Measurements from ENCODE around the gene PCDHA5.
"Not testable (repeated sequence)": the region's sequence is repeated elsewhere in the genome, so short reads cannot be mapped to it uniquely, and the experiment has no call there.

The PCDHA5 gene

DNA sequence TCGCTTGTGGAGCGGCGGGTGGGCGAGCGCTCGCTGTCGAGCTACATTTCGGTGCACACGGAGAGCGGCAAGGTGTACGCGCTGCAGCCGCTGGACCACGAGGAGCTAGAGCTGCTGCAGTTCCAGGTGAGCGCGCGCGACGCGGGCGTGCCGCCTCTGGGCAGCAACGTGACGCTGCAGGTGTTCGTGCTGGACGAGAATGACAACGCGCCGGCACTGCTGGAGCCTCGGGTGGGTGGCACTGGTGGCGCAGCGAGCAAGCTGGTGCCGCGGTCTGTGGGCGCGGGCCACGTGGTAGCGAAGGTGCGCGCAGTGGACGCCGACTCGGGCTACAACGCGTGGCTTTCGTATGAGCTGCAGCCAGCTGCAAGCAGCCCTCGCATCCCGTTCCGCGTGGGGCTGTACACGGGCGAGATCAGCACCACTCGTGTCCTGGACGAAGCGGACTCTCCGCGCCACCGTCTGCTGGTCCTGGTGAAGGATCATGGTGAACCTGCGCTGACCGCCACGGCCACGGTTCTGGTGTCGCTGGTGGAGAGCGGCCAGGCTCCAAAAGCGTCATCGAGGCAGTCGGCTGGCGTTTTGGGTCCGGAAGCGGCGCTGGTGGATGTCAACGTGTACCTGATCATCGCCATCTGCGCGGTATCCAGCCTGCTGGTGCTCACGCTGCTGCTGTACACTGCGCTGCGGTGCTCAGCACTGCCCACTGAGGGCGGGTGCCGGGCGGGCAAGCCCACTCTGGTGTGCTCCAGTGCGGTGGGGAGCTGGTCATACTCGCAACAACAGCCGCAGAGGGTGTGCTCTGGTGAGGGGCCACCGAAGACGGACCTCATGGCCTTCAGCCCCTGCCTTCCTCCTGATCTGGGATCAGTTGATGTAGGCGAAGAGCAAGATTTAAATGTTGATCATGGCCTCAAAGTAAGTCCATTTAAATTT lies 21.7 kb downstream of the PCDHA5 start:
- Histone ChIP-seq H3K4me3 (ENCODE audit: low read length) (no peak overlapping the region), H3K27me3 (ENCODE audit: control insufficient read depth, insufficient read depth, low read length) (no peaks in the 10 kb centered on the region), H3K4me1 (ENCODE audit: control insufficient read depth, insufficient read depth, low read length) (0 out of 2 replicates have a peak, but pooled peaks cover 2% of the 10 kb centered on the region), H3K27ac (ENCODE audit: low read length) (no peak overlapping the region), H3K9me3 (ENCODE audit: control insufficient read depth, insufficient read depth, low read length) (no peaks in the 10 kb centered on the region), H3K36me3 (ENCODE audit: control insufficient read depth, insufficient read depth, low read length) (no peaks in the 10 kb centered on the region)
- no peak for DNase-seq (ENCODE audit: low read depth, low spot score)
- no CpG with 5 or more reads among the region's 87 CpGs for WGBS (ENCODE audit: insufficient coverage, insufficient read length)

DNA sequence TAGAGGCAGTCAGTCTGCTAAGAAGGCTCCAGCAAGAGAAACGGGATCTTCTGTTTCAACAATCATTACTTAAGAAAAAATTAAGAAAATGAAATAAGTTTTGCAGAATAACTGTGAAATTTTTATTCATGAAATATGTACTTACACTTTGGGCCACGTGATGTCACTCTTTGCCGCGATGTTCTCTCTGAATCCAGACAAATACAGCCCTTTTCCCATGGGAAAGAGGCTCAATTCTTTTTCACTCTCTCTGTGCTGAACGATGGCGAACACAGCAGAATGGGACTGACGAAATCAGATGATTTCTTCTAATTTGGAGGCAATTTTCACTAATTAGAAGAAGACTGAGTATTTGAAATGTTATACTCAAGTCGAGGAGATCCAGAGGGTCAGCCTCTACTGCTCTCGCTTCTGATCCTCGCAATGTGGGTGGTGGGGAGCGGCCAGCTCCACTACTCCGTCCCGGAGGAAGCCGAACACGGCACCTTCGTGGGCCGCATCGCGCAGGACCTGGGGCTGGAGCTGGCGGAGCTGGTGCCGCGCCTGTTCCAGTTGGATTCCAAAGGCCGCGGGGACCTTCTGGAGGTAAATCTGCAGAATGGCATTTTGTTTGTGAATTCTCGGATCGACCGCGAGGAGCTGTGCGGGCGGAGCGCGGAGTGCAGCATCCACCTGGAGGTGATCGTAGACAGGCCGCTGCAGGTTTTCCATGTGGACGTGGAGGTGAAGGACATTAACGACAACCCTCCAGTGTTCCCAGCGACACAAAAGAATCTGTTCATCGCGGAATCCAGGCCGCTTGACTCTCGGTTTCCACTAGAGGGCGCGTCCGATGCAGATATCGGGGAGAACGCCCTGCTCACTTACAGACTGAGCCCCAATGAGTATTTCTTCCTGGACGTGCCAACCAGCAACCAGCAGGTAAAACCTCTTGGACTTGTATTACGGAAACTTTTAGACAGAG lies 27.0 kb downstream of the PCDHA5 start, which contains the start of gene PCDHA9:
PCDHA9 (plus strand) TSS at position 244 of the 964 bp plus-strand sequence; CDS start at position 358, 114 bp downstream.
- DNase-seq (ENCODE audit: low read depth, low spot score); H3K36me3 ChIP-seq (ENCODE audit: control insufficient read depth, insufficient read depth, low read length): not testable (repeated sequence)
- WGBS (ENCODE audit: insufficient coverage, insufficient read length), result no CpG with 5 or more reads among the region's 48 CpGs

DNA sequence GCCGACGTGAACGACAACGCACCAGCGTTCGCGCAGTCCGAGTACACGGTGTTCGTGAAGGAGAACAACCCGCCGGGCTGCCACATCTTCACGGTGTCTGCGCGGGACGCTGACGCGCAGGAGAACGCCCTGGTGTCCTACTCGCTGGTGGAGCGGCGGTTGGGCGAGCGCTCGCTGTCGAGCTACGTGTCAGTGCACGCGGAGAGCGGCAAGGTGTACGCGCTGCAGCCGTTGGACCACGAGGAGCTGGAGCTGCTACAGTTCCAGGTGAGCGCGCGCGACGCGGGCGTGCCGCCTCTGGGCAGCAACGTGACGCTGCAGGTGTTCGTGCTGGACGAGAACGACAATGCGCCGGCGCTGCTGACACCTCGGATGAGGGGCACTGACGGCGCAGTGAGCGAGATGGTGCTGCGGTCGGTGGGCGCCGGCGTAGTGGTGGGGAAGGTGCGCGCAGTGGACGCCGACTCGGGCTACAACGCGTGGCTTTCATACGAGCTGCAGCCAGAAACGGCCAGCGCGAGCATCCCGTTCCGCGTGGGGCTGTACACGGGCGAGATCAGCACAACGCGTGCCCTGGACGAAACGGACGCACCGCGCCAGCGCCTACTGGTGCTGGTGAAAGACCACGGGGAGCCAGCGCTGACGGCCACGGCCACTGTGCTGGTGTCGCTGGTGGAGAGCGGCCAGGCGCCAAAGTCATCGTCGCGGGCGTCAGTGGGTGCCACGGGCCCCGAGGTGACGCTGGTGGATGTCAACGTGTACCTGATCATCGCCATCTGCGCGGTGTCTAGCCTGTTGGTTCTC lies 28.6 kb downstream of the PCDHA5 start:
- not testable (repeated sequence) for H3K4me1 ChIP-seq (ENCODE audit: control insufficient read depth, insufficient read depth, low read length); H3K4me3 ChIP-seq (ENCODE audit: low read length); H3K36me3 ChIP-seq (ENCODE audit: control insufficient read depth, insufficient read depth, low read length); DNase-seq (ENCODE audit: low read depth, low spot score); H3K9me3 ChIP-seq (ENCODE audit: control insufficient read depth, insufficient read depth, low read length); H3K27ac ChIP-seq (ENCODE audit: low read length); H3K27me3 ChIP-seq (ENCODE audit: control insufficient read depth, insufficient read depth, low read length)
- no CpG with 5 or more reads among the region's 101 CpGs for WGBS (ENCODE audit: insufficient coverage, insufficient read length)

More for the DNA sequence above, 27.0 kb downstream of the PCDHA5 start, which contains the start of gene PCDHA9:
- not testable (repeated sequence) for H3K4me3 ChIP-seq (ENCODE audit: low read length); H3K27me3 ChIP-seq (ENCODE audit: control insufficient read depth, insufficient read depth, low read length); H3K27ac ChIP-seq (ENCODE audit: low read length); H3K9me3 ChIP-seq (ENCODE audit: control insufficient read depth, insufficient read depth, low read length); H3K4me1 ChIP-seq (ENCODE audit: control insufficient read depth, insufficient read depth, low read length)

DNA sequence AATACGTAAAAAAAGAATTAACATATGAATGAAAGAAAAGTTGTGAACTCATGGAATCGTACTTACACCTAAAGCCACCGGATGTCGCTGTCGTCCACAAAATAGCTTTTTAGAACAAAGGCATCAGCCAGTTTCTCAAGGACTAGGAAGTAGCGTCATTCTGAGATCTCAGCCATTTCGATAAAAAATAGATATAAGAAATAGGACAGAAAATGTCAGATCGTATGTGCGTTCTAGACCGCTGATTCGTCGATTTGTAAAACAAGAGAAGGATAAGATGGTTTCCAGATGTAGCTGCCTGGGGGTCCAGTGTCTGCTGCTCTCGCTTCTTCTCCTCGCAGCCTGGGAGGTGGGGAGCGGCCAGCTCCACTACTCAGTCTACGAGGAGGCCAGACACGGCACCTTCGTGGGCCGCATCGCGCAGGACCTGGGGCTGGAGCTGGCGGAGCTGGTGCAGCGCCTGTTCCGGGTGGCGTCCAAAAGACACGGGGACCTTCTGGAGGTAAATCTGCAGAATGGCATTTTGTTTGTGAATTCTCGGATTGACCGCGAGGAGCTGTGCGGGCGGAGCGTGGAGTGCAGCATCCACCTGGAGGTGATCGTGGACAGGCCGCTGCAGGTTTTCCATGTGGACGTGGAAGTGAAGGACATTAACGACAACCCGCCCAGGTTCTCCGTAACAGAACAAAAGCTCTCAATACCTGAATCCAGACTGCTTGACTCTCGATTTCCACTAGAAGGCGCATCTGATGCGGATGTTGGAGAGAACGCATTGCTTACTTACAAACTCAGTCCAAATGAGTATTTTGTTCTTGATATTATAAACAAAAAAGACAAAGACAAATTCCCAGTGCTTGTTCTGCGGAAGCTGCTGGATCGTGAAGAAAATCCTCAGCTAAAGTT lies 34.6 kb downstream of the PCDHA5 start, which contains the start of gene PCDHA10:
PCDHA10 (plus strand) TSS at position 126 of the 903 bp plus-strand sequence; CDS start at position 278, 152 bp downstream.
- peaks cover 1% of the 10 kb centered on the region; the same call in 1 of the 2 replicates for H3K4me1 ChIP-seq (ENCODE audit: control insufficient read depth, insufficient read depth, low read length)
- no CpG with 5 or more reads among the region's 44 CpGs for WGBS (ENCODE audit: insufficient coverage, insufficient read length)
- peaks cover 4% of the 10 kb centered on the region; the same call in 1 of the 2 replicates for H3K36me3 ChIP-seq (ENCODE audit: control insufficient read depth, insufficient read depth, low read length)
- no peak within 1 kb of the TSS for H3K27ac ChIP-seq (ENCODE audit: low read length)
- H3K27me3 ChIP-seq (ENCODE audit: control insufficient read depth, insufficient read depth, low read length), result no peaks in the 10 kb centered on the region
- peak within 1 kb of the TSS; percentile 65; the same call in 1 of the 2 replicates for H3K4me3 ChIP-seq (ENCODE audit: low read length)
- no peaks in the 10 kb centered on the region for H3K9me3 ChIP-seq (ENCODE audit: control insufficient read depth, insufficient read depth, low read length)
- DNase-seq (ENCODE audit: low read depth, low spot score), result no peak

DNA sequence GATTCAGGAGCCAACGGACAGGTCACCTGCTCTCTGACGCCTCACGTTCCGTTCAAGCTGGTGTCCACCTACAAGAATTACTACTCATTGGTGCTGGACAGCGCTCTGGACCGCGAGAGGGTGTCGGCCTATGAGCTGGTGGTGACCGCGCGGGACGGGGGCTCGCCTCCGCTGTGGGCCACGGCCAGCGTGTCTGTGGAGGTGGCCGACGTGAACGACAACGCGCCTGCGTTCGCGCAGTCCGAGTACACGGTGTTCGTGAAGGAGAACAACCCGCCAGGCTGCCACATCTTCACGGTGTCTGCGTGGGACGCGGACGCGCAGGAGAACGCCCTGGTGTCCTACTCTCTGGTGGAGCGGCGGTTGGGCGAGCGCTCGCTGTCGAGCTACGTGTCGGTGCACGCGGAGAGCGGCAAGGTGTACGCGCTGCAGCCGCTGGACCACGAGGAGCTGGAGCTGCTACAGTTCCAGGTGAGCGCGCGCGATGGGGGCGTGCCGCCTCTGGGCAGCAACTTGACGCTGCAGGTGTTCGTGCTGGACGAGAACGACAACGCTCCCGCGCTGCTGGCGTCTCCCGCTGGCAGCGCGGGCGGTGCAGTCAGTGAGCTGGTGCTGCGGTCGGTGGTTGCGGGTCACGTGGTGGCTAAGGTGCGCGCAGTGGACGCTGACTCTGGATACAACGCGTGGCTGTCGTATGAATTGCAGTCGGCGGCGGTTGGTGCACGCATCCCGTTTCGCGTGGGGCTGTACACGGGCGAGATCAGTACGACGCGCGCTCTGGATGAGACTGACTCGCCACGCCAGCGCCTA lies 36.0 kb downstream of the PCDHA5 start:
- WGBS (ENCODE audit: insufficient coverage, insufficient read length), result no CpG with 5 or more reads among the region's 94 CpGs
- Histone ChIP-seq H3K4me3 (ENCODE audit: low read length) (no peak overlapping the region), H3K27me3 (ENCODE audit: control insufficient read depth, insufficient read depth, low read length) (no peaks in the 10 kb centered on the region), H3K27ac (ENCODE audit: low read length) (no peak overlapping the region), H3K36me3 (ENCODE audit: control insufficient read depth, insufficient read depth, low read length) (peaks cover 4% of the 10 kb centered on the region; the same call in 1 of the 2 replicates), H3K4me1 (ENCODE audit: control insufficient read depth, insufficient read depth, low read length) (peaks cover 1% of the 10 kb centered on the region; the same call in 1 of the 2 replicates), H3K9me3 (ENCODE audit: control insufficient read depth, insufficient read depth, low read length) (no peaks in the 10 kb centered on the region)
- no peak for DNase-seq (ENCODE audit: low read depth, low spot score)

DNA sequence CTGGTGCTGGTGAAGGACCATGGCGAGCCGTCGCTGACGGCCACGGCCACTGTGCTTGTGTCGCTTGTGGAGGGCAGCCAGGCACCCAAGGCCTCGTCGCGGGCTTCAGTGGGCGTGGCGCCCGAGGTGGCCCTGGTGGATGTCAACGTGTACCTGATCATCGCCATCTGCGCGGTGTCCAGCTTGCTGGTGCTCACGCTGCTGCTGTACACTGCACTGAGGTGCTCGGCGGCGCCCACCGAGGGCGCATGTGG lies 36.5 kb downstream of the PCDHA5 start:
- no peak for DNase-seq (ENCODE audit: low read depth, low spot score)
- H3K9me3 ChIP-seq (ENCODE audit: control insufficient read depth, insufficient read depth, low read length), result no peaks in the 10 kb centered on the region
- no peak overlapping the region for H3K4me3 ChIP-seq (ENCODE audit: low read length)
- no peak overlapping the region for H3K27ac ChIP-seq (ENCODE audit: low read length)
- no peaks in the 10 kb centered on the region for H3K27me3 ChIP-seq (ENCODE audit: control insufficient read depth, insufficient read depth, low read length)
- peaks cover 1% of the 10 kb centered on the region; the same call in 1 of the 2 replicates for H3K4me1 ChIP-seq (ENCODE audit: control insufficient read depth, insufficient read depth, low read length)
- H3K36me3 ChIP-seq (ENCODE audit: control insufficient read depth, insufficient read depth, low read length), result peaks cover 10% of the 10 kb centered on the region; the same call in 1 of the 2 replicates
- WGBS (ENCODE audit: insufficient coverage, insufficient read length), result no CpG with 5 or more reads among the region's 22 CpGs

DNA sequence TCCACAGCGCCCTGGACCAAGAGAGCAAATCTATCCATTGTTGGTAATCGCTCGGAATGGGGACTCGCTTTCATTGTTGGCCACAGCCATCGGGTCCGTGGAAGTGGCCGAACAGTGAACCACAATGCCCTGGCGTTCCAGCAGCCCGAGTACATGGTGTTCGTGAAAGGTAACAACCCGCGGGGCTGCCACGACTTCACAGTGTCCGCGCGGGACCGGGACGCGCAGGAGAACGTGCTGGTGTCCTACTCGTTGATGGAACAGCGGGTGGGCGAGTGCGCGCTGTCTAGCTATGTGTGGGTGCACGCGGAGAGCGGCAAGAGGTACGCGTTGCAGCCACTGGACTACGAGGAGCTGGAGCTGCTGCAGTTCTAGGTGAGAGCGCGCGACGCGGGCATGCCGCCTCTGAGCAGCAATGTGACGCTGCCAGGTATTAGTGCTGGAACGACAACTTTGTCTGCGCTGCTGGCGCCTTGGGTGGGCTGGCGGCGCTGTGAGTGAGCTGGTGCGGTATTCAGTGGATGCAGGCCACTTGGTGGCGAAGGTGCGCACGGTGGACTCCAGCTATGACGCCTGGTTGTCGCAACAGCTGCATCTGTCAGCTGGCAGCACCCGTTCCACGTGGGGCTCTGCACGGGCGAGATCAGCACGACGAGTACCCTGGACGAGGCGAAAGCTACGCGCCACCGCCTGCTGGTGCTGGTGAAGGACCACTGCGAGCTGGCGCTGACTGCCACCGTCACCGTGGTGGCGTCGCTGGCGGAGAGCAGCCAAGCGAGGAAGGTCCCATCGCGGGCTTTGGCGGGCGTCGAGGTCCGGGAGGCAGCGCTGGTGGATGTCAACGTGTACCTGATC lies 41.3 kb downstream of the PCDHA5 start:
- no peaks in the 10 kb centered on the region for H3K9me3 ChIP-seq (ENCODE audit: control insufficient read depth, insufficient read depth, low read length)
- no CpG with 5 or more reads among the region's 76 CpGs for WGBS (ENCODE audit: insufficient coverage, insufficient read length)
- peaks cover 1% of the 10 kb centered on the region; the same call in 1 of the 2 replicates for H3K4me1 ChIP-seq (ENCODE audit: control insufficient read depth, insufficient read depth, low read length)
- no peak overlapping the region for H3K4me3 ChIP-seq (ENCODE audit: low read length)
- H3K27ac ChIP-seq (ENCODE audit: low read length), result no peak overlapping the region
- H3K36me3 ChIP-seq (ENCODE audit: control insufficient read depth, insufficient read depth, low read length), result peaks cover 8% of the 10 kb centered on the region; the same call in 1 of the 2 replicates
- DNase-seq (ENCODE audit: low read depth, low spot score), result no peak
- no peaks in the 10 kb centered on the region for H3K27me3 ChIP-seq (ENCODE audit: control insufficient read depth, insufficient read depth, low read length)
